GM23248 (cell line): ENCODE data around the gene EGLN3. TPM values are rescaled to one million over a fixed set of nuclear protein-coding genes. Genes with fewer than 3 reads are reported as not detected.

Source experiments
- DNase-seq: peaks from one replicate; pipeline ENCODE4 v3.0.0-alpha.2; 2015
- H2AFZ ChIP-seq: fragments of 200-600 bp; sonication (generic); 2 replicates; pipeline ENCODE4 v1.6.1; 2016; ENCODE audit warnings: antibody characterized with exemption
- H3F3A ChIP-seq: fragments of 200-600 bp; sonication (generic); 2 replicates; pipeline ENCODE4 v1.6.1; 2016; ENCODE audit warnings: mild to moderate bottlenecking, antibody characterized with exemption, mixed run types; ENCODE audit not compliant: insufficient read depth
- H3K27ac ChIP-seq: fragments of 200-600 bp; sonication (generic); 2 replicates; pipeline ENCODE4 v1.5.1; 2016; ENCODE audit warnings: mild to moderate bottlenecking
- H3K27me3 ChIP-seq: fragments of 200-600 bp; sonication (generic); replicated peaks from 2 replicates; pipeline ENCODE4 v1.6.1; 2016; ENCODE audit warnings: mild to moderate bottlenecking; ENCODE audit not compliant: insufficient read depth
- H3K36me3 ChIP-seq: fragments of 200-600 bp; sonication (generic); 2 replicates; pipeline ENCODE4 v1.6.1; 2016; ENCODE audit warnings: low read depth, mild to moderate bottlenecking
- H3K4me1 ChIP-seq: fragments of 200-600 bp; sonication (generic); 2 replicates; pipeline ENCODE4 v1.6.1; 2016; ENCODE audit warnings: mild to moderate bottlenecking; ENCODE audit not compliant: insufficient read depth
- H3K4me2 ChIP-seq: fragments of 200-600 bp; sonication (generic); one replicate; pipeline ENCODE4 v1.6.1; 2016; ENCODE audit warnings: mild to moderate bottlenecking; ENCODE audit not compliant: unreplicated experiment
- H3K4me3 ChIP-seq: fragments of 200-600 bp; sonication (generic); 2 replicates; pipeline ENCODE4 v1.5.1; 2016; ENCODE audit warnings: mild to moderate bottlenecking
- H3K79me2 ChIP-seq: fragments of 200-600 bp; sonication (generic); 2 replicates; pipeline ENCODE4 v1.6.1; 2016; ENCODE audit warnings: mild to moderate bottlenecking; ENCODE audit not compliant: insufficient read depth
- H3K9ac ChIP-seq: fragments of 200-600 bp; sonication (generic); 2 replicates; pipeline ENCODE4 v1.6.1; 2016; ENCODE audit warnings: mild to moderate bottlenecking
- H3K9me2 ChIP-seq: fragments of 200-600 bp; sonication (generic); 2 replicates; pipeline ENCODE4 v1.6.1; 2016; ENCODE audit warnings: mixed run types, mild to moderate bottlenecking, moderate library complexity; ENCODE audit not compliant: insufficient read depth
- H3K9me3 ChIP-seq: fragments of 200-600 bp; sonication (generic); one replicate; pipeline ENCODE4 v1.6.1; 2017; ENCODE audit warnings: low read depth
- H4K20me1 ChIP-seq: fragments of 200-600 bp; sonication (generic); 2 replicates; pipeline ENCODE4 v1.6.0; 2016; ENCODE audit not compliant: insufficient read depth
- EZH2 ChIP-seq: fragments of 200-600 bp; sonication (generic); IDR thresholded peaks from 2 replicates; pipeline ENCODE4 v1.6.1; 2018; ENCODE audit warnings: antibody characterized with exemption, mild to moderate bottlenecking; ENCODE audit not compliant: insufficient read depth, poor library complexity, severe bottlenecking
- EZH2phosphoT487 ChIP-seq: fragments of 200-600 bp; sonication (generic); IDR thresholded peaks from 2 replicates; pipeline ENCODE4 v1.6.1; 2018; ENCODE audit warnings: antibody characterized with exemption, moderate library complexity, mild to moderate bottlenecking, low read depth; ENCODE audit not compliant: insufficient read depth
- WGBS, 2 experiments: methylation state at CpG; one replicate each; pipeline ENCODE4 v1.1.6; 2015 to 2017; ENCODE audit warnings: low lambda C conversion rate in 2 of 2, low coverage in 1 of 2; ENCODE audit errors: missing lambda C conversion rate in 2 of 2; 5-methylcytosine and 5-hydroxymethylcytosine counted together
- in situ Hi-C: fragments of 300-500 bp; cut with MboI; formaldehyde crosslinking; loops from 2 replicates; pipeline ENCODE4 v1.15.0; 2020
- polyA plus RNA-seq: library from polyadenylated mRNA; unstranded; fragments of >200 nt; fragmentation: Nextera tagmentation; extraction: Ambion mirVana; gene quantifications from 2 replicates; pipeline ENCODE4 v1.2.1, GENCODE V29; 2016
- total RNA-seq: library from RNA; depleted of rRNA; stranded (reverse); fragments of >200 nt; shearing (Covaris generic); gene quantifications from 2 replicates; pipeline ENCODE4 v1.2.3, GENCODE V29; 2014

EGLN3 gene
- total and polyA plus RNA-seq, 2 experiments from 2014 or later, result 0.11 to 0.22 TPM

DNA sequence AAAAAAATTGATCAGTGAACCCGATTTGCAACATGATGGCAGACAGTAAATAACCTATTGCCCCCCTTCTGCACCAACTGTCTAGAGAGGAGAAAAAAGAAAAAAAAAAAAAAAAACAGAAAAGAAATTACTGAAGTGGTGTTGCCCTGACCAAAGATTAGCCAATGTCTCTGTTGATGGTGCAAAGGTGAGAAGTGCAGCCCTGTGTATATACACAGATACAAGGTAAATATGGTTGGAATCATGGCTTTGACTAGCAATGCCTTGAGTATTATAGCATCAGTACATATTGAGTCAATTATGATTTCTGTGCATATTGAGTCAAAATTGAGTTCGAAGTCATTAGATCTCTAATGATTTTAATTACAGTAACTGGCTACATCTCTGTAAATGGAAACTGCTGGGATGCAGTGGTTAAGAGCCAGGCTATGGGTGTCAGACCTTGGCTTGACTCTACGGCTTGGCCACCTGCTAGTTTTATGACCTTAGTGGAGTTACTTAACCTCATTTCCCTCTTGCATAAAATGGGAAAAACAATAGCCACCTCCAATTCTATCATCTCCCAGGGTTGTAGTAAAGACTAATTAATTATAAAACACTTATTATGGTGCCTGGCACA lies 51.0 kb downstream of the EGLN3 start:
- H3K27ac ChIP-seq, result no peak overlapping the region
- H3K36me3 ChIP-seq, result no peaks in the 10 kb centered on the region
- H3F3A ChIP-seq, result no peaks in the 10 kb centered on the region
- no peak for DNase-seq
- no peaks in the 10 kb centered on the region for H4K20me1 ChIP-seq
- H3K9ac ChIP-seq, result no peak overlapping the region
- WGBS, 2 experiments, result 6 to 8% methylated on average over 3 of the region's 3 CpGs
- no peaks in the 10 kb centered on the region for H3K9me2 ChIP-seq
- no peaks in the 10 kb centered on the region for H3K9me3 ChIP-seq
- H3K27me3 ChIP-seq, result peaks cover 21% of the 10 kb centered on the region; the same call in 1 of the 2 replicates
- H3K4me1 ChIP-seq, result no peaks in the 10 kb centered on the region
- in situ Hi-C loops, result no loop called here
- no peak overlapping the region for H2AFZ ChIP-seq
- TF ChIP-seq EZH2 (no peak), EZH2phosphoT487 (no peak)
- H3K4me3 ChIP-seq, result no peak overlapping the region
- no peaks in the 10 kb centered on the region for H3K79me2 ChIP-seq
- H3K4me2 ChIP-seq, result no peak overlapping the region

DNA sequence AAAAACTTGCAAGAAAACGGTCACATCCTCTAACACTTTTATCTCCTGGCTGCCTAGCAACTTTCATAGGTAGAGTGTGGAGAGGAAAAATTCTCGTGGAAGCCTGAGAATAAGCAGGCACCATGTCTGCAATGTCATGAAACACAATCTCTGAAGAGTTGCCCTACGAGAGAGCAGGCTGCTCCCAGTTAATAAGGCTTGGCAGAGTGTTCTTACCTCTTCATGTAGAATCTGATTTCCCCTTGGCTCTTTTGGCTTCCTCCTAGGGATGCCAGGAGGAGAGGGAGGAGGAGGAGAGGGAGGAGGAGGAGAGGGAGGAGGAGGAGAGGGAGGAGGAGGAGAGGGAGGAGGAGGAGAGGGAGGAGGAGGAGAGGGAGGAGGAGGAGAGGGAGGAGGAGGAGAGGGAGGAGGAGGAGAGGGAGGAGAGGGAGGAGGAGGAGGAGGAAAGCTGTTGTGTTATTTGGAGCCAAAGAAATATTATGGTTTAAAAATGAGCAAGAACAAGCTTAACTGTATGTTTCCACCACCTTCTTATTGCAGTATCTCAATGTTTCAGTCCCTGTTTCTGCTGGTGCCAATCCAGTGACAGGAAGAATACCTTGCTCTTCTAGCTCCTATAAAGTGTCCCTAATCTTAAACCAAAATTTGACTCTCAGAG lies 52.9 kb downstream of the EGLN3 start:
- no peak for DNase-seq
- TF ChIP-seq EZH2phosphoT487 (no peak), EZH2 (no peak)

DNA sequence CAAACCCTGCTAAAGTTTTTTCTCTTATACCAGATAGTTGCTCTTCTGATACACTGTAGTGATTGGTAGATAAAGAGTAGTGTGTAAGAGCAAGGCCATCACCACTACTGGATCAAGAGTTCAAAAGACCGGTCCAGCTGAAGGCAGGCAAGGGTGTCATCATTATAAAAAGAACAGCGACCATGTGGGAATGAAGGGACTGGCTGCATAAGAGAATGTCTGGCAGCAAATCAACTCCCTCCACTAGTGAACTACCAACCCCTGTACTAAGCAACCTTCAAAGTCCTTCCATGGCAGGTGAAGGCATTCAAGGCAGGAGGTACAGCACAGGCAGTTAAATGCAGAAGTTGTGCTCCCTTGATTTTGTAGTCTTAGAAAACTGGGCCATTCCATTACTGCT lies 53.5 kb downstream of the EGLN3 start:
- TF ChIP-seq EZH2phosphoT487 (no peak), EZH2 (no peak)
- H3K79me2 ChIP-seq, result no peaks in the 10 kb centered on the region

More for the DNA sequence above, 52.9 kb downstream of the EGLN3 start:
- no peaks in the 10 kb centered on the region for H3F3A ChIP-seq
- H2AFZ ChIP-seq, result no peak overlapping the region
- 0 out of 2 replicates have a peak, but pooled peaks cover 5% of the 10 kb centered on the region for H3K27me3 ChIP-seq
- H3K9me3 ChIP-seq, result no peaks in the 10 kb centered on the region
- no peaks in the 10 kb centered on the region for H3K36me3 ChIP-seq
- H3K4me3 ChIP-seq, result no peak overlapping the region
- in situ Hi-C loops, result no loop called here
- H3K9ac ChIP-seq, result no peak overlapping the region
- WGBS, 2 experiments, result 3 to 9% methylated on average over 3 of the region's 3 CpGs
- H3K79me2 ChIP-seq, result no peaks in the 10 kb centered on the region
- no peaks in the 10 kb centered on the region for H3K9me2 ChIP-seq
- H4K20me1 ChIP-seq, result no peaks in the 10 kb centered on the region
- no peak overlapping the region for H3K27ac ChIP-seq
- no peak overlapping the region for H3K4me2 ChIP-seq
- H3K4me1 ChIP-seq, result no peaks in the 10 kb centered on the region

DNA sequence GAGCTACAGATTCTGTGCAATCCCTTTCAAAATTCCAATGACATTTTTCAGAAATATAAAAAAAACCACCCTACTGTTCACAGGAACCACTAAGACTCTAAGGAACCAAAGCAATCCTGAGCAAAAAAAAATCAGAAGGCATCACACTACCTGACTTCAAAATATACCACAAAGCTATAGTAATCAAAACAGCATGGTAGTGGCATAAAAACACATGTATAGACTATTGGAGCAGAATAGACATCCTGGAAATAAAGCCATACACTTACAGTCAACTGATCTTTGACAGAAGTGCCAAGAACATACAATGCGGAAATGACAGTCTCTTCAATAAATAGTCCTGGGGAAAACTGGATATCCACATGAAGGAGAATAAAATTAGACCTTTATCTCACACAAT lies 56.5 kb downstream of the EGLN3 start:
- Histone ChIP-seq H3K27me3 (no peaks in the 10 kb centered on the region; the same call in 1 of the 2 replicates), H3K4me2 (no peak overlapping the region), H3K9me3 (no peaks in the 10 kb centered on the region), H3F3A (no peaks in the 10 kb centered on the region), H3K4me3 (no peak overlapping the region), H2AFZ (no peak overlapping the region), H4K20me1 (no peaks in the 10 kb centered on the region), H3K27ac (no peak overlapping the region), H3K79me2 (no peaks in the 10 kb centered on the region), H3K36me3 (no peaks in the 10 kb centered on the region), H3K4me1 (no peaks in the 10 kb centered on the region), H3K9me2 (no peaks in the 10 kb centered on the region), H3K9ac (no peak overlapping the region)
- in situ Hi-C loops, result no loop called here
- no peak for TF ChIP-seq EZH2
- no peak for TF ChIP-seq EZH2phosphoT487
- WGBS, 2 experiments, result 71 to 74% methylated on average over 1 of the region's 1 CpG
- DNase-seq, result no peak

More for the DNA sequence above, 53.5 kb downstream of the EGLN3 start:
- Histone ChIP-seq H3K9me3 (no peaks in the 10 kb centered on the region), H3K27ac (no peak overlapping the region), H3K4me3 (no peak overlapping the region), H3F3A (no peaks in the 10 kb centered on the region), H4K20me1 (no peaks in the 10 kb centered on the region), H3K4me2 (no peak overlapping the region), H3K36me3 (no peaks in the 10 kb centered on the region), H3K4me1 (no peaks in the 10 kb centered on the region), H3K9me2 (no peaks in the 10 kb centered on the region), H3K9ac (no peak overlapping the region), H2AFZ (no peak overlapping the region), H3K27me3 (no peaks in the 10 kb centered on the region; the same call in 1 of the 2 replicates)
- no peak for DNase-seq
- WGBS, 2 experiments, result 39 to 44% methylated on average over 2 of the region's 2 CpGs
- in situ Hi-C loops, result no loop called here
